ENCODE results near the gene RERE.

RERE gene

DNA sequence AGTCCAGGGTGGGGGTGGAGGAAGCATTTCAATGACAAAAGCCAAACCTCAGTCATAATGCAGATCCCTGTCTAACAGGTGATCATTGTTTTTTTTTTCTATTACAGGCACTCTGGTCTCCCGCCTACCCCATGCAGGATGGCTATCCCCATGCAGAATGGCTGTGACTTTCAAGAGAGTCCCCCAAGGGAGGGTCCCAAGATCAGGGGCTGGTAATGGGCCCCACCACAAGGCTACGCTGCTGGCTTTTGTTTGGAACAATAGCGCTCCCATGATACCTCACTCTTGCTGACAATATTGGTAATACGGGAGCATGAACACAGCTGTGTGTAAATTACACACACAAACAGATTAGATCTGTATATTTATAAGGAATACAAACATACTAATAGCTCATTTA is 380.1 kb downstream of the RERE start (continued):
- no peak for TF ChIP-seq ZNF362 (tag by site-specific recombination; IDR thresholded peaks at IDR 0.05)
- TF ChIP-seq ZNF398 (tag by site-specific recombination; IDR thresholded peaks at IDR 0.05): no peak

GRCh38 chr1:8435569-8436071 is 381.8 kb downstream of the RERE start:
- TF ChIP-seq, protein P1, sequence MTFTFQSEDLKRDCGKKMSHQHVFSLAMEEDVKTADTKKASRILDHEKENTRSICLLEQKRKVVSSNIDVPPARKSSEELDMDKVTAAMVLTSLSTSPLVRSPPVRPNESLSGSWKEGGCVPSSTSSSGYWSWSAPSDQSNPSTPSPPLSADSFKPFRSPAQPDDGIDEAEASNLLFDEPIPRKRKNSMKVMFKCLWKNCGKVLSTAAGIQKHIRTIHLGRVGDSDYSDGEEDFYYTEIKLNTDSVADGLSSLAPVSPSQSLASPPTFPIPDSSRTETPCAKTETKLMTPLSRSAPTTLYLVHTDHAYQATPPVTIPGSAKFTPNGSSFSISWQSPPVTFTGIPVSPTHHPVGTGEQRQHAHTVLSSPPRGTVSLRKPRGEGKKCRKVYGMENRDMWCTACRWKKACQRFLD (tag by site-specific recombination; IDR thresholded peaks at IDR 0.05): no peak
- 0 out of 2 replicates have a peak, but pooled peaks have one; percentile 8 for TF ChIP-seq GLIS1 (tag by site-specific recombination; IDR thresholded peaks at IDR 0.05)
- Histone ChIP-seq H3K36me3 (ENCODE audit: control insufficient read depth in 2 of 2, insufficient read depth in 1 of 2, low read length in 2 of 2) (no peaks in the 10 kb centered on the region), H3K27ac (ENCODE audit: extremely low read depth, low read depth, low read length) (no peak overlapping the region), H3K4me1 (ENCODE audit: control insufficient read depth, insufficient read depth, low read length) (peaks cover 7% of the 10 kb centered on the region; the same call in 1 of the 2 replicates), H3K9me3 (ENCODE audit: control insufficient read depth, insufficient read depth, low read depth, low read length) (no peaks in the 10 kb centered on the region), H3K4me3 (ENCODE audit: low read depth, low read length) (no peak overlapping the region)
- ChIA-PET CTCF (no interaction called here), POLR2A (no interaction called here)

- TF ChIP-seq ZFHX2 (tag by site-specific recombination; conservative IDR thresholded peaks at IDR 0.05): no peak
- no peak for TF ChIP-seq ZBTB8A (tag by site-specific recombination; IDR thresholded peaks at IDR 0.05)
- TF ChIP-seq ZNF19 (tag by site-specific recombination; IDR thresholded peaks at IDR 0.05; ENCODE audit: low read depth): no peak
- no peak for TF ChIP-seq FEZF1 (tag by site-specific recombination; IDR thresholded peaks at IDR 0.05)
- TF ChIP-seq ZNF658 (tag by site-specific recombination; IDR thresholded peaks at IDR 0.05): no peak
- no peak for TF ChIP-seq ZNF24 (tag by site-specific recombination; IDR thresholded peaks at IDR 0.05)
- no peak for TF ChIP-seq ZFP41 (tag by site-specific recombination; IDR thresholded peaks at IDR 0.05; ENCODE audit: borderline replicate concordance)
- TF ChIP-seq ZNF175 (tag by site-specific recombination; IDR thresholded peaks at IDR 0.05): no peak
- no peak for TF ChIP-seq ZNF514 (tag by site-specific recombination; IDR thresholded peaks at IDR 0.05)
- TF ChIP-seq ZNF530 (tag by site-specific recombination; IDR thresholded peaks at IDR 0.05; ENCODE audit: low read depth): no peak
- TF ChIP-seq ZNF121 (tag by site-specific recombination; IDR thresholded peaks at IDR 0.05): no peak
- TF ChIP-seq HOXD13 (CRISPR knock-in tag; IDR thresholded peaks at IDR 0.05; ENCODE audit: borderline replicate concordance): no peak
- Histone ChIP-seq H3K4me1 (ENCODE audit: control insufficient read depth, insufficient read depth, low read length) (peaks cover 7% of the 10 kb centered on the region; the same call in 1 of the 2 replicates), H3K9me3 (ENCODE audit: control insufficient read depth, insufficient read depth, low read depth, low read length) (no peaks in the 10 kb centered on the region), H3K27ac (ENCODE audit: extremely low read depth, low read depth, low read length) (no peak overlapping the region), H3K36me3 (ENCODE audit: control insufficient read depth in 2 of 2, insufficient read depth in 1 of 2, low read length in 2 of 2) (no peaks in the 10 kb centered on the region), H3K4me3 (ENCODE audit: low read depth, low read length) (no peak overlapping the region)
- CTCF ChIA-PET: interaction anchor here (0.7 kb wide), 1 partner anchor 26 kb away, joined by 4 read pairs; no protein-coding TSS in a partner anchor
- POLR2A ChIA-PET: no interaction called here
Measured at GRCh38 chr1:8434101-8434500, 383.3 kb downstream of the RERE start.

DNA sequence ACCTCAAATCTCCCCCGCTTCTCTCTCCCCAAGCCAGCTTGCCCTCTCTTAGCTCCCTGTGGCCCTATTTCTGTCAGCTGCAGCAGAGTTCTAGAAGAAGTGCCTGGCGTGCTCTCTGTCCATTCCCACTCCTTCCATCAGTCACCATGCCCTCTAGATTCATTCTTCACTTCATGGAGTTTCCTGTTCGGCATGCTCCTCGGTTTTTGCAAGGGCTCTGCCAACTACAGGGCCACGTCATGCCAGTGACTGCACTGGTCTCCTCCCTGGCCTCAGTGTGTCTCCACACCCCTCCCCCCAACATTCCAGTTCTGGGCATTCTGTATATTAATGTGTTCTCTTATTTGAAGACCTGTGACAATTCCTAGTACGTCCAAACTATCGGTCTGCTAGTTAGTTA is 385.7 kb downstream of the RERE start:
- H3K4me1 ChIP-seq (ENCODE audit: control insufficient read depth, insufficient read depth, low read length): no peaks in the 10 kb centered on the region
- no peak overlapping the region for H3K4me3 ChIP-seq (ENCODE audit: low read depth, low read length)
- H3K27ac ChIP-seq (ENCODE audit: extremely low read depth, low read depth, low read length): no peak overlapping the region
- no peaks in the 10 kb centered on the region for H3K36me3 ChIP-seq (ENCODE audit: control insufficient read depth in 2 of 2, insufficient read depth in 1 of 2, low read length in 2 of 2)
- H3K9me3 ChIP-seq (ENCODE audit: control insufficient read depth, insufficient read depth, low read depth, low read length): no peaks in the 10 kb centered on the region
- ChIA-PET POLR2A (no interaction called here), CTCF (no interaction called here)
- no peak for TF ChIP-seq ZNF292 (tag by site-specific recombination; IDR thresholded peaks at IDR 0.05; ENCODE audit: borderline replicate concordance, low read depth)

All from HEK293 (cell line).